Amygdala (tissue), 56 donors: ENCODE data around the gene CCDC159.
"Not testable (repeated sequence)": the region's sequence is repeated elsewhere in the genome, so short reads cannot be mapped to it uniquely, and the experiment has no call there.

ENCODE experiments used
- DNase-seq, 56 donors: peaks; one replicate each; lab custom pipeline; 2025; lab: John Stamatoyannopoulos, UW

The CCDC159 gene

GRCh38 chr19:11346104-11346940 lies at the start of gene CCDC159, which contains the start of gene TMEM205:
Gene CCDC159, plus strand, starts transcription at chr19:11346519. Its CDS starts 88 bp downstream, at chr19:11346607.
Gene TMEM205, minus strand, starts transcription at chr19:11346268. Its CDS starts 649 bp downstream, at chr19:11345619.
- peak; percentile 67 to 99 (median 98) for DNase-seq

- peak in 2 of 56 donors; percentile 53 to 68 for DNase-seq
These were observed 46.1 kb upstream of the CCDC159 start for GRCh38 chr19:11299946-11300810.

GRCh38 chr19:11300811-11301120 lies 45.6 kb upstream of the CCDC159 start:
- DNase-seq = peak in 11 of 56 donors; percentile 3 to 68 (median 20)

- no peak for DNase-seq
These were observed 41.4 kb upstream of the CCDC159 start for GRCh38 chr19:11304936-11305335.

GRCh38 chr19:11306337-11306736 lies 40.0 kb upstream of the CCDC159 start:
- DNase-seq = no peak

GRCh38 chr19:11320278-11320995 lies 25.9 kb upstream of the CCDC159 start:
- not testable (repeated sequence) for DNase-seq

GRCh38 chr19:11321191-11322126 lies 24.9 kb upstream of the CCDC159 start:
- no peak for DNase-seq

- no peak for DNase-seq
These were observed 23.9 kb upstream of the CCDC159 start for GRCh38 chr19:11322269-11323024.

- no peak for DNase-seq
These were observed 22.7 kb upstream of the CCDC159 start for GRCh38 chr19:11323601-11324078.

GRCh38 chr19:11324079-11324661 lies 22.1 kb upstream of the CCDC159 start:
- DNase-seq = peak in 49 of 56 donors; percentile 5 to 69 (median 42)

GRCh38 chr19:11324748-11325389 lies 21.4 kb upstream of the CCDC159 start:
- peak in 1 of 56 donors; percentile 15 for DNase-seq

- DNase-seq = no peak
These were observed 20.8 kb upstream of the CCDC159 start for GRCh38 chr19:11325544-11325943.

- DNase-seq = no peak
These were observed 16.2 kb upstream of the CCDC159 start for GRCh38 chr19:11330127-11330526.

GRCh38 chr19:11331502-11331901 lies 14.8 kb upstream of the CCDC159 start:
- no peak for DNase-seq

GRCh38 chr19:11332822-11333221 lies 13.5 kb upstream of the CCDC159 start:
- no peak for DNase-seq

GRCh38 chr19:11333838-11334237 lies 12.5 kb upstream of the CCDC159 start:
- DNase-seq = not testable (repeated sequence)

- no peak for DNase-seq
These were observed 10.7 kb upstream of the CCDC159 start for GRCh38 chr19:11335449-11336146.
